NT2/D1 (cell line): Measurements from ENCODE around the gene TRIM46.
A peak's percentile ranks its signal among the peaks of the same experiment; 100 is the strongest.

ENCODE experiments used
- DNase-seq: peaks from one replicate; pipeline ENCODE4 v3.0.0-alpha.2; 2011; ENCODE audit warnings: low read depth, low spot score
- H3K27me3 ChIP-seq: 2 replicates; pipeline ENCODE4 v1.6.0; 2011; ENCODE audit warnings: mild to moderate bottlenecking; ENCODE audit not compliant: insufficient read length, insufficient read depth
- H3K36me3 ChIP-seq: 2 replicates; pipeline ENCODE4 v1.6.1; 2011; ENCODE audit warnings: mild to moderate bottlenecking, low read length, mixed read lengths; ENCODE audit not compliant: insufficient read depth, insufficient read length
- H3K4me1 ChIP-seq: 2 replicates; pipeline ENCODE4 v1.5.1; 2011; ENCODE audit not compliant: insufficient read depth, insufficient read length
- H3K4me3 ChIP-seq: 2 replicates; pipeline ENCODE4 v1.5.1; 2011; ENCODE audit warnings: low read depth; ENCODE audit not compliant: insufficient read length
- H3K9ac ChIP-seq: 2 replicates; pipeline ENCODE4 v1.6.0; 2011; ENCODE audit warnings: low read depth; ENCODE audit not compliant: insufficient read length
- H3K9me3 ChIP-seq: 2 replicates; pipeline ENCODE4 v1.5.1; 2011; ENCODE audit warnings: mild to moderate bottlenecking, low read length; ENCODE audit not compliant: insufficient read depth
- SUZ12 ChIP-seq: IDR thresholded peaks from 2 replicates; pipeline ENCODE4 v1.6.1; 2011; ENCODE audit not compliant: insufficient read length, insufficient read depth; ENCODE audit errors: extremely low read depth
- YY1 ChIP-seq: IDR thresholded peaks from 2 replicates; pipeline ENCODE4 v1.6.1; 2011; ENCODE audit not compliant: insufficient read length, insufficient read depth
- ZNF274 ChIP-seq: IDR thresholded peaks from 2 replicates; pipeline ENCODE4 v1.6.1; 2011; ENCODE audit warnings: mild to moderate bottlenecking, low read depth, low read length

The TRIM46 gene

DNA sequence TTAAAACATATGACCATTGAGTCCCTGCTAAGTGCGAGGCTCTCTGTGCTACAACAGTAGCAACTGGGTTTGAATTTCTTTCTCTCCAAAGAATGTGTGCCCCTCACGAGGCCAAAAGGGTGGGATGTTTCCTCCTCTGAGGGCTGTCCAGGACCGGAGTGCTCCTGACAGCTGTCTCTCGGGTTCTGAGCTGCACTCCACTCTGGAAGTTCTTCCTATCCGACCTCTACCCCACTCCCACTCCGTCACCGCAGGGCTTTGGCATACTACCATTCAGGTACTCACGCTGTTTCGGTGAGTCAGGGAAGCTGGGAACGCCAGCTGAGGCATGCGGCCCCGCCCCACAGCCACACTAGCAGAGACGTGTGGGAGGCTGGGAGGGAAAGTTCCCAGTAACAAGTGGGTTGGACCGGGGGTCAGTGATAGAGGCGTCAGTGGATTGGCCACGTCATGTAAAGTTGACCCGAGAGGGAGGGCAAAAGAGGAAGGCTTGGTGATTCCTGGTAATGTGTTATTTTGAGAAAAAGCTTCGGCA lies 38.7 kb upstream of the TRIM46 start:
- no peak for TF ChIP-seq YY1
- no peak for TF ChIP-seq SUZ12
- TF ChIP-seq ZNF274: no peak
- DNase-seq: no peak
- H3K27me3 ChIP-seq: peaks cover 8% of the 10 kb centered on the region
- H3K4me1 ChIP-seq: peaks cover 18% of the 10 kb centered on the region
- H3K36me3 ChIP-seq: peaks cover 50% of the 10 kb centered on the region
- peak overlapping the region; percentile 64 for H3K4me3 ChIP-seq
- H3K9ac ChIP-seq: peak overlapping the region; percentile 92
- no peaks in the 10 kb centered on the region for H3K9me3 ChIP-seq

DNA sequence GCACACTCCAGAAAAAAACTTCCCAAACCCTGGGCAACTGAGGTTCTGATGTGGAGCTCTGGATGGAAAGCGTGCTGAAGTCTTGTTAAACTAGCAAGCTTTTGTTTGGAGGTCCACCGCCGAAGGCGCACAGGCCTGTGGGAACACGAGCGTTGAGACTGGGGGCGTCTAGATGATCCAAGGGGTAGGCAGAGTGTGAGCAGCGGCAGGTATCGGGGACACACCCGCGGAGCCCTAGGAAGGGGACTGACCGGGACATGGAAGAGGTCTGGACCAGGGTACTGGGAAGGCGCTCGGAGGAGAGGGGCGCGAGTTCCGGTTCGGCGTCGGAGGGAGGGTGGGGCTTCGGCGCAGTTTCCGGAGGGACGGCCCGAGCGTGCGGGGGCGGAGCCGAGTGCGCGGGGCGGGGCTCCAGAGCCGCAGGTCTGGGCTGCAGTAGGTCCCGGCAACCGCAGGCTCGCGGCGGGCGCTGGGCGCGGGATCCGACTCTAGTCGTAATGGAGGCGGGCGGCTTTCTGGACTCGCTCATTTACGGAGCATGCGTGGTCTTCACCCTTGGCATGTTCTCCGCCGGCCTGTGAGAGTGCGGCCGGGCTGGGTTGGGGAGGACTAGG lies 38.1 kb upstream of the TRIM46 start, which contains the start of gene SLC50A1:
Gene SLC50A1, plus strand, starts transcription at position 438 of the 614 bp plus-strand sequence. Its CDS starts 60 bp downstream, at position 498.
- Histone ChIP-seq H3K36me3 (peaks cover 50% of the 10 kb centered on the region), H3K9me3 (no peaks in the 10 kb centered on the region), H3K4me1 (peaks cover 17% of the 10 kb centered on the region), H3K9ac (peak within 1 kb of the TSS; percentile 92), H3K4me3 (peak within 1 kb of the TSS; percentile 64), H3K27me3 (peaks cover 8% of the 10 kb centered on the region)
- TF ChIP-seq YY1 (no peak), ZNF274 (no peak), SUZ12 (no peak)
- DNase-seq: peak; percentile 97

DNA sequence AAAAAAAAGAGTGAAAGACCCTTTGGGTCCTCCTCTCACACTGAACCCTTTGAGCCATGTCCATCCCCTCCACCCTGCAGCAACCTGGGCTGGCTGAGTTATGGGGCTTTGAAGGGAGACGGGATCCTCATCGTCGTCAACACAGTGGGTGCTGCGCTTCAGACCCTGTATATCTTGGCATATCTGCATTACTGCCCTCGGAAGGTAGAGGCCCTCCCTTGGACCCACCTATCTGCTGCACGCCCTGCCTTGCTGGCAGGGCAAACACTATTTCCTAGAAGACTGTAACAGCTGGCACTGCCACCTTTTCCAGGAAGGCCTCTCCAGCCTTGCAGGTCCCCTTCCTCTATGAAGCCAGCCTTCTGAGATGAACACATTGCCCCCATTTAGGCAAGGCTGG lies 36.9 kb upstream of the TRIM46 start:
- Histone ChIP-seq H3K9me3 (no peaks in the 10 kb centered on the region), H3K4me1 (peaks cover 11% of the 10 kb centered on the region), H3K27me3 (peaks cover 7% of the 10 kb centered on the region), H3K36me3 (peaks cover 40% of the 10 kb centered on the region), H3K9ac (peak overlapping the region; percentile 72), H3K4me3 (peak overlapping the region; percentile 38)
- DNase-seq: no peak
- TF ChIP-seq ZNF274 (no peak), YY1 (no peak), SUZ12 (no peak)

DNA sequence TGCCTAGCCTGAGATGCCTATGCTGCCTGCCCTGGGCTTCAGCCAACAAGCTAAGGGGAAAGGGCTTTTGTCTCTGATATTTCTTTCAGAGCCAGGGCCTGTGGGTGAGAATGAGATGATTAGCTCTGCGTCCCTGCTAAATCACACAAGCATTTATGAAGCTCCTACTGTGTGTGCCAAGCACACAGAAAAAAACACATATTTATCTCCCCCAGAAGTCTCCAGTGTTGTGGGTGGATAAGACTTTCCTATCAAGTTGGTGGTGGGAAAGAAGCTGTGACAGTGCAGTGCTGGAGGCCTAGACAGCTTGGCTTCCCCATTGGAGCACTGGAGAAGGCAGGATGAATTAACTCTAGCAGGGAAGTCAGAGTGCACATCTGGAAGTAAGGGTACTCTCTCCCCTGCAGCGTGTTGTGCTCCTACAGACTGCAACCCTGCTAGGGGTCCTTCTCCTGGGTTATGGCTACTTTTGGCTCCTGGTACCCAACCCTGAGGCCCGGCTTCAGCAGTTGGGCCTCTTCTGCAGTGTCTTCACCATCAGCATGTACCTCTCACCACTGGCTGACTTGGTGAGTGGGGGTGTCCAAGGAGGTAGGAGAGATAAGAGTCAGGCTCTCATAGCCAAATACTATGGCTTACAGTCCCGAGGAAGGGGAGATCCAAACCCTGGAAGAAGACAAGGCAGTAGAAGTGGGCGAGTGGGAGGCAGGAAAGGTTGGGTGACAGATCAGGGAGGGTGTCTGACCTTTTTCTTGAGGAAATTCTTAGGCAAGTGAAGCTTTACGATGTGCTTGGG lies 36.3 kb upstream of the TRIM46 start:
- peaks cover 7% of the 10 kb centered on the region for H3K27me3 ChIP-seq
- H3K36me3 ChIP-seq: peaks cover 36% of the 10 kb centered on the region
- TF ChIP-seq YY1: no peak
- no peak for TF ChIP-seq SUZ12
- TF ChIP-seq ZNF274: no peak
- peak overlapping the region; percentile 38 for H3K4me3 ChIP-seq
- no peaks in the 10 kb centered on the region for H3K9me3 ChIP-seq
- no peak for DNase-seq
- peak overlapping the region; percentile 72 for H3K9ac ChIP-seq
- peaks cover 11% of the 10 kb centered on the region for H3K4me1 ChIP-seq

DNA sequence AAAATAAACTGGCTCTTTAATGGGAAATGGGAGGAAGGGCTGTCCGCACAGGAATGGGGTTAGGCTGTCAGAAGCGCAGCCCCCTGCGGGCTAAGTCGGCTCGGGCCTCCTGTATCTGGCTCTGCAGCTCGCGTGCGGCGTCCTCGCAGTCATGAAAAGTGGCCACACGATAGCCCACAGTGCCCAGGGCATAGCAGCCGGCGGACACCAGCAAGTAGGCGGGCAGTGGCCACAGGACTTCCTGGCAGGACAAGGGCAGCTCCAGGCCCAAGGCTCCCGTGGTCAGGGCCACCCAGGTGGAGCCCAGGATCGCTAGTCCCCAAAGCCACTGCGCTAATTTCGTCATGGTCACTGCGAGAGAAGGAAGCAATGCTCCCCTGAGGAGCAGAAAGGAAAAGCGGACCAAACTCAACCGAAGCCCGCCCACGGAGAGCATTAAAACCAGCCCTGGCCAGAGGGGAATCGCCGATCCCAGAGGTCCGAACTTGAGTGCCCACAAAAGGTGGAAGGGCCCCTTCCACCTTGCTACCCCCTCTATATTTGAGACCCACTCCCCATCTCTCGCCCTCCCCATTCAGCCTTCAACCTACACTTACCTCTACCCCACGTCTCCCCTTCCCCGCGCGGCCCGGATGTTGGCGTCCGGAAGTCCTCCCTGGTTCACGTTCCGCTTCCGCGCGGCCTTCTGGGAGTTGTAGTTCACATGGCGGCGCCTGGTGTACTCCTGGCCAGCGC lies 33.6 kb upstream of the TRIM46 start, which contains the start of gene DPM3:
Gene DPM3, minus strand, starts transcription at position 637 of the 735 bp plus-strand sequence. Its CDS starts 291 bp downstream, at position 346.
- TF ChIP-seq SUZ12: no peak
- TF ChIP-seq ZNF274: no peak
- Histone ChIP-seq H3K4me3 (peak within 1 kb of the TSS; percentile 97), H3K4me1 (peaks cover 9% of the 10 kb centered on the region), H3K9ac (peak within 1 kb of the TSS; percentile 99), H3K27me3 (peaks cover 7% of the 10 kb centered on the region), H3K9me3 (no peaks in the 10 kb centered on the region), H3K36me3 (peaks cover 21% of the 10 kb centered on the region)
- DNase-seq: no peak

DNA sequence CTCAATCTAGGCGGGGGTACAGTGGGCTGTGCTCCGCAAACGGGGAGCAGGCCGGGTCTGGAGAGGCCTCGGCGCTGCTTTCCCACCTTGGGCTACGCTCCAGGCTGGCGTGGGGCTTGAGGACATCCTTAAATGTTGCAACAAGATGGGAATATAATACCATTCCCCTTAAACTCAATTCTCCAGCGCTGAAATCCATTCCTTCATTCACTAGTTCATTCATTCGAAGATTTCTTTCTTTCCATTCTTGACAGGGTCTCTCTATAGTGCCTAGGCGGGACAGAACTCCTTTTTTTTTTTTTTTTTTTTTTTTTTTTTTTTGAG lies 33.1 kb upstream of the TRIM46 start:
- H3K4me3 ChIP-seq: peak overlapping the region; percentile 97
- peaks cover 21% of the 10 kb centered on the region for H3K36me3 ChIP-seq
- TF ChIP-seq YY1 (no peak), SUZ12 (no peak), ZNF274 (no peak)
- H3K4me1 ChIP-seq: peaks cover 9% of the 10 kb centered on the region
- H3K27me3 ChIP-seq: peaks cover 7% of the 10 kb centered on the region
- no peaks in the 10 kb centered on the region for H3K9me3 ChIP-seq
- DNase-seq: no peak
- H3K9ac ChIP-seq: peak overlapping the region; percentile 99

DNA sequence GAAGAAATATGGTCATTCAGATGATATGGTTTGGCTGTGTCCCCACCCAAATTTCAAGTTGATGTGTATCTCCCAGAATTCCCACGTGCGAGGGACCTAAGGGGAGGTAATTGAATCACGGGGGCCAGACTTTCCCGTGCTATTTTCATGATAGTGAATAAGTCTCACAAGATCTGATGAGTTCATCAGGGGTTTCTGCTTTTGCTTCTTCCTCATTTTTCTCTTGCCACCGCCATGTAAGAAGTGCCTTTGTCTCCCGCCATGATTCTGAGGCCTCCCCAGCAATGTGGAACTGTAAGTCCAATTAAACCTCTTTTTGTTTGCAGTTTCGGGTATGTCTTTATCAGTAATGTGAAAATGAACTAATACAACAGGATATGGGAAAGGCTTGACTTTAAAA lies 31.9 kb upstream of the TRIM46 start:
- no peak overlapping the region for H3K9ac ChIP-seq
- no peak overlapping the region for H3K4me3 ChIP-seq
- peaks cover 7% of the 10 kb centered on the region for H3K27me3 ChIP-seq
- peaks cover 7% of the 10 kb centered on the region for H3K4me1 ChIP-seq
- H3K36me3 ChIP-seq: peaks cover 20% of the 10 kb centered on the region
- TF ChIP-seq ZNF274 (no peak), YY1 (no peak), SUZ12 (no peak)
- H3K9me3 ChIP-seq: no peaks in the 10 kb centered on the region
- DNase-seq: no peak
